HG02870 (cell line): ENCODE measurements around the gene TNFAIP2.

Experiments used
- ATAC-seq: cut with Tn5 transposase; IDR thresholded peaks from one replicate; pipeline ENCODE4 v1.9.1; 2021; ENCODE audit warnings: mild to moderate bottlenecking, moderate library complexity; ENCODE audit not compliant: unreplicated experiment

The TNFAIP2 gene, protein sequence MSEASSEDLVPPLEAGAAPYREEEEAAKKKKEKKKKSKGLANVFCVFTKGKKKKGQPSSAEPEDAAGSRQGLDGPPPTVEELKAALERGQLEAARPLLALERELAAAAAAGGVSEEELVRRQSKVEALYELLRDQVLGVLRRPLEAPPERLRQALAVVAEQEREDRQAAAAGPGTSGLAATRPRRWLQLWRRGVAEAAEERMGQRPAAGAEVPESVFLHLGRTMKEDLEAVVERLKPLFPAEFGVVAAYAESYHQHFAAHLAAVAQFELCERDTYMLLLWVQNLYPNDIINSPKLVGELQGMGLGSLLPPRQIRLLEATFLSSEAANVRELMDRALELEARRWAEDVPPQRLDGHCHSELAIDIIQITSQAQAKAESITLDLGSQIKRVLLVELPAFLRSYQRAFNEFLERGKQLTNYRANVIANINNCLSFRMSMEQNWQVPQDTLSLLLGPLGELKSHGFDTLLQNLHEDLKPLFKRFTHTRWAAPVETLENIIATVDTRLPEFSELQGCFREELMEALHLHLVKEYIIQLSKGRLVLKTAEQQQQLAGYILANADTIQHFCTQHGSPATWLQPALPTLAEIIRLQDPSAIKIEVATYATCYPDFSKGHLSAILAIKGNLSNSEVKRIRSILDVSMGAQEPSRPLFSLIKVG

DNA sequence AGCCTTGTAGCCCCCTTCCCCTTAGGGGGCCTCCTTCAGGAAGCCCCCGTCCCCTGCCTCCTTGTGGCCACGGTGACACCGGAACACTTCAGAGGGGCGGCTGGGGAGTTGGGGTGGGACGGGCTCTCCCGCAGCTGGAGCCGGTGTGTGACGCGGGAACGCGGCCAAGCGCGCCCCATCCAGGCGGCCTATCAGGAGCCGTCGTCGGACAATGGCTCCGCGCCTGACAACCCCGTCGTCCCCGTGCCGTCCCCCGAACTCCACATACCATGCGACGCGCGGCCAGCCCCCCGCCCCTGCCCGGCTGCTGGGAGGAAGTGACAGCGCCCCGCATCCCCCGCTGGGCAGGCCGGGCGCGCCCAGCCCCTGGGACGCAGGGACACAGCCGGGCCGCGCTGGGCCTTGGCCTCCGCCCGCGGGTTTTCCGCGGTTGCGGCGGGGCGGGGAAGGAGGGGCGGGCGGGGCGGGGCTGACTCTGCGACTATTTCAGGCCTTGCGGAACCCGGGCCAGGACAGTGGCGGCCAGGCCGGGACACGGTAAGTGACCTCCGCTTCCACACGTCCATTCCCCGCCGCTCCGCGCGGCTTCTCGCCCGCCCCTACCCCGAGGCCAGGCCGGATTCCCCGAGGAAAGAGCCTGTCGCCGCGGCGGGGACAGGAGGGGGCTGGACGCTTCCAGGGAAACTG is at the start of gene TNFAIP2:
Gene TNFAIP2 (plus strand): TSS at position 515 of the 687 bp plus-strand sequence. CDS start 2,997 bp downstream, outside the sequence.
- ATAC-seq, result no peak

DNA sequence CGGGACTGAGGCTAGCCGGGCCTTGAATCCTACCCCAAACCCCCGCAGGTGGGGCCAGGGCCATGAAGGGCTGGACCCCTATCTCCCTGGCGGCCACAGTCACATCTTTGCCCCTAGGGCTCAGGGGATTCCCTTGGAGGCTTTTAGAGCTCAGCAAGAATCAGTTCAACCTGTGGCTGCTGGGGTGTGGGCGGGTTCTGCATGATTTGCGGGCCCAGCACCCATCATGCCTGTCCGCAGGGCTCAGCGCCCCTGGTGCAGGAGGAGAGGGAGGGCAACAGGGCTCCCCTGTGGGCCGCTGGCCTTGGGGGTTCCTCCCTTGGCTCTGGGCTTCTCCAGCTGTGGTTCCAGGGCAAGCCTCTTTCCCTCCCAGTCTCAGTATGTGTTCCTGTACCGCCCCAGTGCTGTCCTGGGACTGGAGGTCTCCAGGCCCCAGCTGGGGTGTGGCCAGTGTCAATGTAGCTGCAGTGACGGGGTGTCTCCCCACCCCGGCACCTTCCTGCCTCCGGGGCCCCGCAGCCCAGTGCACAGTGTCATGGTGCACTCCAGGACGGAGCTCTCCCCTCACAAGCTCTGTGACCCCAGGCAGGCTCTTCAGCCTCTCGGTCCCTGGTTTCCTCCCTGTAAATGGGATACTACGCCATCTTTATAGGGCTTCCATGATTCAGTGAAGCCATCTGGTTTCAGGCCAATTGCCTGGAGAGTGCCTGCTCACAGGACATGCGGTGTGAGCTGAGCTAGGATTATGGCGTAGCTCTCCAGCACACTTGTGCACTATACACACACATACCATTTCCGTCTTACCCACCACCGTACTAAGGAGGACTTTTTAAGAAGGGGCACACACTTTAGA is 49.2 kb upstream of the TNFAIP2 start:
- ATAC-seq, result no peak

DNA sequence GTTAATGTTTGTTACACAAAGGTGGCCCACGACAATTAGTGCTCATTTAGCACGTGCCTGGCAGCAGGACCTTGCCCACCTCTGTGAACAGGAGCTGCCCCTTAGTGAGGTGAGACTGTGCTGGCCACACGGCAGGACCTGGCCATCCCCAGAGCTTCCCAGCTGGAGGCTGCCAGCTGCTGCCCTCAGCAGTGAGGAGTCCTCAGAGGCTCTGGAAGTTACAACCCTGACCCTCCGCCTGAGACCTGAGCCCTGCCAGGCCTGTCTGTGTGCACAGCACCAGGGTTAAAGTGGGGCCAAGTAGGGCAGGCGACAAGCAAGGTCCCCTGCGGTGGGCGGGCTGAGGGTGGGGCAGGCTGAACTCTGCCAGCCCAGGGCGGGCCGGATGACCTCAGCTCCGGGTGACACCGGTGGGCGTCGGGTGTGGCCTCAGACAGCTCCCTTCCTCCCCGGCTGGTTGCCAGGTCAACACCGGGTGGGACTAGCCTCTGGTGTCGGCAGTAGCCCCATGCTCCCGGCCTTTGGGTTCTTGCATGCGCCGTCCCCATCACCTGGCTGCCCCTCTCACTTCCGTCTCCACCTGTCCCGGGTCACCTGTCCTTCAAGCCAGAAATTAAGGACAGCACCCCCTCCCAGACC is 48.4 kb upstream of the TNFAIP2 start:
- no peak for ATAC-seq

DNA sequence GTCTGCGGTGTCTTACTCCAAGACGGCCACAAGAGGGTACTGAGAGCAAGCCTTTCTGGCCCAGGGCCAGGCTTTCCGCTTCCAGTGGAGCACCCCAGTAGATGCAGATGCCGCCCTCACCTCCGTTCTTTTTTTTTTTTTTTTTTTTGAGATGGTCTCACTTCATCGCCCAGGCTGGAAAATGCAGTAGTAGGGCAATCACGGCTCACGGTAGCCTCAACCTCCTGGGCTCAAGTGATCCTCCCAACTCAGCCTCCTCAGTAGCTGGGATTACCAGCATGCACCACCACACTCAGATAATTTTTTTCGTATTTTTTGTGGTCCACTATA is 44.9 kb upstream of the TNFAIP2 start:
- ATAC-seq, result no peak

DNA sequence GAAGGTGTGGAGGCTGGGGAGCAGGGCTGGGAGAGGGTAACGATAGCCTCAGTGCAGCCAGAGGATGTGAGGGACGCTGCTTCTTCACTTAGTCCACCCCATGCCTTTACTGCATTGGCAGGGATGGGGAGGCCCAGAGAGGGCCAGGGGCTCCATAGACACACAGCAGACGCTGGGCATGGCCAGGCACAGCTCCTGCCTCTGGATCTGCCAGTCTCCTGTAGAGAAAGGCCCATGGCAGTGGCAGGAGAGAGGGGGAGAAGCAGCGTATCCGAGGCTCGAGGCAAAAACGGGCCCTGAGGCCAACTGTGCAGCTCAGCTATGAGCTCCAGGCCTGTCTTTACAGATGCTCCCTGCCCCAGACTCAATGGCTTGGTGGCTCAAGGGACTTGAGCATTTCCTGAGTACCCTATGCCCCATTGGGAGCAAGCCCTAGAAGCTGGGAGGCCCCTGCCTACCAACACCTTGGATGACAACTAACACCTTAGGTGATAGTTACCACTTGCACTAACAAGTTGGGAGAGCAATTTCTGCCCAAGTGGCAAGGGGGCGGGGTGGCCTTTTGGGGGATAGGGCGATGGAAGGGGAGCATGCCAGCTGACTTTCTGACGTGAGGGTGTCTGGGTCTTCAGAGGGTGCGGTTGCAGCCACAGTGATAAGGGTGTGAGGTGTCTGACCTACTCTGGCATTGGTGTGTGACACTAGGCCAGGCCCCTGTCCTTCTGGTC is 44.2 kb upstream of the TNFAIP2 start:
- ATAC-seq, result no peak

DNA sequence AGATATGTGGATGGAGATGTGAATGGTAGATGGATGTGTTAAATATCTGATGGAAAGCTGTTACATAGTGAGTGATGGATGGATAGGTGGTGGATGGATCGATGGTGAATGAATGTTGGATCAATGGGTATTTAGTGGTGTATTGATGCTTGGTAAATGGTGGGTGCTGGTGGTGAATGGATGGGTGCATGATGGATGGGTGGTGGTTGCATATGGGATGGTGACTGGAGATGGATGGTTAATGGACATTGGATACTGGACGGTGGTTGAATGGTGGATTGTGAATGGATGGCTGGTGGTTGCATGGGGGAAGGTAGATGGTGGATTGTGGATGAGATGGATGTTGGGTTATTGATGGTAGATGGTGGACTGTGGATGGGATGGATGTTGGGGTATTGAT is 41.3 kb upstream of the TNFAIP2 start:
- ATAC-seq, result no peak

DNA sequence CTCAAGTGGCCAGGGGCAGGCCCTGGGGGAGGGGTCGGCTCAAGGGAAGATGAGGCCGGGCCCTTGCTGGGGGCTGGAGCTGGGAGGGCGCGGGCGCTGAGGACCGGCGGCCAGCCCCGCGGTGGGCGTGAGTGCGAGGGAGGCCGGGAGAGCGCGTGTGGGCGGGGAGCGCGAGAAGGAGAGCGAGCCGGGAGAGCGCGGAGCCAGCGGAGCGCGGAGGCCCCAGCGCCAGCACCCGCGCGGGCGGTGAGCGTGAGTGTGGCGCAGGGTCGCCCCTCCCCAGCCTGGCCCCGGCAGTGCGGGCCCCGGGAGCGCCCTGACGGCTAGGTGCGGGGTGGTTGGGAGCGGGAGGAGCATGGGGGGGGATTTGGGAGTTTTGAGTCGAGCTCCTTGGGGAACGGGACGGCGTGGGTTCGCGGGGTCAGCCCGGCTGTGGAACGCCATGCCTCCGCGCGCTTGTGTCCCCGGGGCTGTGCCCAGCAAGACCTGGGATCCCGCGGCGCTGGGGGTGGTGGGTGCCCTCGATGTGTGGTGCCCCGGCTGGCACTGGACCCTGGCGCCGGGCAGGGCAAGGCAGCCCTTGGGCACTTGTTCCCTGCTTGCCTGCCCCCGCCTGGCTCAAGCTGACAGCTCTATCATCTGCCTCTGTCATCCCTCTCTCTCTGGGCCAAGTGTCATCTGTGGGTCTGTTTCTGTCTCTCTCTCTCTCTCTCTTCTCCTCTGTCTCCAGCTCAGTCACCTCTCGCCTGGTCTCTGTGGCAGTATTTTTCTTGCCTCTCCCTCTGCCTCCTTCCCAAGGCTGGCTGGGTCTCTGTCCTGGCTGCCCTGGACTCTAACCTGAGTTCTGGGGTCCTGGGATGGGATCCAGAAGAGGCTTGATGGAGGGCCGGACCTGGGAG is 39.0 kb upstream of the TNFAIP2 start, which contains the start of gene LBHD2:
Gene LBHD2 (plus strand): TSS at position 190 of the 899 bp plus-strand sequence. CDS start 1,803 bp downstream, outside the sequence.
- no peak for ATAC-seq

DNA sequence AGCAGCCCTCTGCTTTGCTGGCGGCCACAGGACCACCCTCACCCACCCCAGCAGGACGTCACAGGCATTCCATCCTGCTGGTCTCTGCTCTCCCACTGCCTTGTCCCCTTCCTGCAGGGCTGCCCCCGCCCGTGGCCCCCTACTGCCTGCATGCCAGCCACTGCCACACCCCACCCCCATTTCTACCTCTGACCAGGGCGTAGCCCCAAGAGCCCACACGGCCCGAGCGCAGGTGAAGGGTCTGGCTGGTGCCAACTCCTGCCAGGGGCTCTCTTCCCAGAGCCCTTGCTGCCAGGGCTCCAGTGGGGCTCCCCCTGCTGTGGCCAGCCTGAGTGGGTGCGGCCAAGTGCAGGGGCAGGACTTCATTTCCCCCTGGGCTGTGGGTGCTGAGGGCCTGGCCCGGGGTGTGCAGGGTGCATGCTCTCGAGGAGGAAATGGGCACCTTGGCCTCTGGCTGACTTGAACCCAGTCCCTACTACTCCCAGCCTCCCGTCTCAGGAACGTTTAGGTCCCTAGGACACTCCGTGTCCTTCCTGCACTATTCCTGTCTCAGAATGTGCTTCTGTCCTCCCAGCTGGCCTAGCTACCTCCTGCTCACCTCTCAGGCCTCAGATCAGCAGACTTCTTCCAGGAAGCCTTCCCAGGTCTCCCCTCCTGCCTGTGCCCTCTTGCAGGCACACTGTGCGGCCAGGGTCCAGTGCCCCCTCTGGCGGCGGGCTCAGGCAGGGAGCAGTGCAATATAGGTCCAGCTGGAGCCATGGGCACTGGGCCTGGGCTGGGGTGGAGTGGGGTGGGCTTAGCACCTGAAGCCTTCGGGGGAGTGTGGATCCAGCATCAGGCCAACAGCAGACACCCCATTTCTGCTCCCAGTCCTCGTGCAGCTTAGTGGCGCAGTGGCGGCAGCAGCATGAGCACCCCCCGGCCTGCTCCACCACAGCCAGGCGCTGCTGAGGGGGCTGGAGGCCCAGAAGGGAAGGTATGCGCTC is 37.9 kb upstream of the TNFAIP2 start:
- no peak for ATAC-seq

DNA sequence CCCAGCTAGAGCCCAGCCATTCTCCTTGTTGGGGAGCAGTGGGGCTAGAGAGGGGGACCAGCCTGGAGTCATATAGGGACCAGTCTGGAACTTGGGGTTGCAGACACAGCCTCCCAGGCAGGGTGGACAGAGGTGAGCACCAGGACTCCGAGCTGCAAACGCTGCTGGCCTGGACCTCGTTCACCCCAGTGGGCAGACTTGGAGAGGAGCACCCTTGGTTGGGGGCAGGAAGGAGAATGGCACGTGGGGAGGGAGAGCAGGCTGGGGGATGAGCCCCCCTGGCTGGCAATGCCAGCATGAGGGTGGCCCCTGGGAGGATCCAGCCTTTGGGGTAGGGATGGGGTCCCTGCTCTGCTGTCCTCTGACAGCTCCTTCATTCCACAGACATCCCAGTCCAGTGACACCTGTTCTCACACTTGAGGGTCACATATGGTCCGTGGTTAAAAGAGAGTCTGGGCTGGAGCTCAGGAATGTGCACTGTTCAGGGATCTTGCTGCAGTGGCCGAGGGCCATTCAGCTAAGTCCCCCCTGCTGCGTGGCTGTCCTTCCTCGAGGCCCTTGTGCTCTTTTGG is 36.4 kb upstream of the TNFAIP2 start:
- ATAC-seq, result no peak

DNA sequence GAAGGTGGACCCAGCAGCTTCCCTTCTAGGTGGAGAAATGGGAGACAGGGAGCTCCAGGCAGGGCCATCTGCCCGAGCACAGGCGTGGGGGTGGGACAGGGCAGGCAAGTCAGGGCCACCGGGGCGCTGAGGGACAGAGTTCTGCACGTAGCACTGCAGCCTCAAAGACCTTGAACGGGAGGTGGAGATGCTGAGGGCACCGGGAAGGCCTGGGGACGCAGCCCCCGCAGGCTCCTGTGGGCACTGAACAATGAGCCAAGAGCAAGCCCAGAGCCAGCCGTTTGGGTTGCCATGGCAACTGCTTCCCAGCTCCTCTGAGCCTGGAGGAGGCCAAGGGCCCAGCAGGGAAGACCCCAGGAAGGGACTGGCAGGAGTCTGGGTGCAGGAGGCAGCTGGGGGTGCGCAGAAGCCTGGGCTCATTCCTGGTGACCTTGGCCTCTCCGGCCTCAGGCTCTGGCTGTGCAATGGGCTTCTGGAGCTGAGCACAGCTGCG is 35.9 kb upstream of the TNFAIP2 start:
- no peak for ATAC-seq

DNA sequence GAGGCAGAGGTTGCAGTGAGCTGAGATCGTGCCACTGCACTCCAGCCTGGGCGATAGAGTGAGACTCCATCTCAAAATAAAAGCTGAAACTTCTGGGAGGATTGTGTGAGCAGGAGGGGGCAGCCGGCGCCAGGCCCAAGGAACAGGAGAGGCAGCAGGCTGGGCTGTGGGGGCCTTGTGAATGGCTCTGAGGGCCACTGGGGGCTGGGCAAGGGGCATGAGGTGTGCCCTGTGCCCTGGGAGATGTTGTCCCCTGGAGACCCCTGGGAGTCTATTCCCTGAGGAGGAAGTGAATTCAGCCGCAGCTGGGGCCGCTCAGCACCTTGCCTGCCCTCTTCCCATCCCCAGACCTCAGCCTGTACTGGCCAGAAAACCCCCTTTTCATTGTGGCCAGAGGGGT is 34.3 kb upstream of the TNFAIP2 start:
- ATAC-seq, result no peak

DNA sequence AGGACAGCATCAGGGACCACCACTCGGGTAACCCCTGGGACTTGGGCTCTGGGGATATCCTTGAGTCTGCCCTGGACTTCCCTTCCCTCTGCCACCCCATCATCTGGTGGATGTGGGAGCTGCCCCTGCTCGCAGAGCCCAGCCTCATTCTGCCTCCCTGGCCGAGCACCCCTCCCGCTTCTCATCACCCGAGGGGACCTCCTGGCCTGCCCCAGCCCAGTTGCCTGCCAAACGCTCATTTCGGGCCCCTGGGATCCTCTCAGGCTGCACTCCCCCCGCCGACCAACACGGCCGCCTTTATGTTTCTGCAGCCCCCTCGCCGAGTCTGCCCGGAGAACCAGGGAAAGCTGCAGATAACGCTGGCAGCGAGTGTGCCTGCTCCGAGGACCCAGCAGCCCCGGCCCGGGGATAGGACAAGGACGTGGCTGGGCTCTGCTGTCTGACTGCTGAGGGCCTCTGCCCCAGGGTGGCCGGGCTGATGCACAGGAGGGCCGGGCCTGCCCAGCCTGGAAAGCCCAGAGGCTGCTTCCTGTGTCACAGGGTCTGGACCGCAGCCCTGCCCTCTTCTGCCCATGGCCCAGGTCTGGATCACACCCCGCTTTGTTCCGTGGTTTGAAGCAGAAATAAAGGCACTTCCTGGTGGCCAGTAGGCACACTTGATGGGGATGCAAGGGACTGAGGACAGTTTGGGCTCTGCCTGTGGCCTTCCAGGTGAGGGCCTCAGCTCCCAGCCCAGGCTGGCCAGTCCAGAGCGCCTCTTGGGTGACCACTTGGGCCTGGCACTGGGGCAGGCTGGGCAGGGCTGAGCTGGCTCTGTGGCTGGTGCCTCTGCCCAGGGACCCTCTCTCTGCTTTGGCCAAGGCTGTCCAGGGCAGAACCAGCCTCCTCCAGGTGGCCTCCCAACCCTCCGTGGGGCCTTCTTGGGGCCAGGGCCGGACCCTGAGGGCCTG is 33.6 kb upstream of the TNFAIP2 start:
- no peak for ATAC-seq

DNA sequence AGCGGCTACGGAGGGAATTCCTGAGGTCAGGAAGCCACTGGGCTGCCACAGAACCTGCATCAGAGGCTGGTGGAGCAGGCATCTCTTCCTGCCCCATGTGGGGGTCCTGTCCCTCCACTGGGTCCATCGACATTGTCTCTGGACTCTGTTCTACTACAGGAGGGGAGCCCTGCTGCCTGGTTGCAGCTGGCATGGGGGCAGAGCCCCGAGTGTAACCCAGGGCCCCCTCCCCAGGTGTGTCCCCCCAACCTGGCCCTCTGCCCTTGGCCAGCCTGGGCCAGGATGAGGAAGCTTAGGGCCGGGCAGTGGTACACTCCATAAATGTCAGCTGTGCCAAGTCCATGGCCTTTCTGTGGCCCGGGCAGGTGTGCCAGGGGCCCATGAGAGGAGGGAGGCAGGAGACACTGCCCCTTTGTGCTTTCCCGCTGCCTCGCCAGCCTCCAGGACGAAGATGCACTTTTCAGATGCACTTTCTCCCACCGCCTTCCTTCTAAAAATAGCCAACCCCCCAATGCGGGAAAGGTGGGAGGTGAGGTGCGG is 32.7 kb upstream of the TNFAIP2 start:
- ATAC-seq, result no peak

DNA sequence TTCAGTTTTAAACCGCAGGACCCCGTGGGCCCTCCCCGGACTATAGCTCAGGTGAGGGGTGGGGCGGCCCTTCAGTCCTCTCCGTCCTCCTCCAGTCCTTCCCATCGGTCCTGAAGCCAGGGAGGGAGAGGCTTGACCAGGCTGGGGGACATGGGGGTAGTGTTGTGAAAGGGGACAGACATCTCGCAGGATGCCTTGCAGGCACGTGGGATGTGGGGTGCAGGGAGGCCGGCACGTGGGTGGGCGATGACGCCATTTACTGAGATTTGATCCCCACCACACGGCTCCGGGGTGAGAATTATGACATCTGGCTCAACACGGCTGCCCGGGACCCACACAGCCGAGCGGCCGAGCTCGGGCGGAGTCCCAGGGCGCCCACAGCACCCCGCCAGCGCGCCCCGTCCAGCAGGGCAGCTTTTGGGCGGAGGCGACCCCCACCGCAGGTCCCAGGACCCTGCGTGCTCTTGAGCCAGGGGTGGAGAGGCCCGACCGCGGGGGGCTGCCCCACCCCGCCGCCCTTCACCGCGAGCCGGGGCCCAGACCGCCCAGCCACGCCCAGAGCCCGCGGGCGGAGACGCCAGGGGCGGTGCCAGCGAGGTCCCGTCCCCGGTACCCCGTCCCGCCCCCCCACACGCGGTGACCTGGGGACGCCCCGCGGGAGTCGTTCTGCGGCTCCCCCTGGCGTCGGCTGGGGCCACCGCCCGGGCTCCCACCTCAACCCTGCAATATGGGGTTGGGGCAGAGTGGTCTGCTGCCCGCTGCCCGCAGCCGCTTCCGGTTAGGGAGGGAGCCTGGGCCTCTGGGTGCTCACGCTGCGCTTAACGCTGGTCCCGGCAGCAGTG is 32.0 kb upstream of the TNFAIP2 start:
- ATAC-seq, result no peak

DNA sequence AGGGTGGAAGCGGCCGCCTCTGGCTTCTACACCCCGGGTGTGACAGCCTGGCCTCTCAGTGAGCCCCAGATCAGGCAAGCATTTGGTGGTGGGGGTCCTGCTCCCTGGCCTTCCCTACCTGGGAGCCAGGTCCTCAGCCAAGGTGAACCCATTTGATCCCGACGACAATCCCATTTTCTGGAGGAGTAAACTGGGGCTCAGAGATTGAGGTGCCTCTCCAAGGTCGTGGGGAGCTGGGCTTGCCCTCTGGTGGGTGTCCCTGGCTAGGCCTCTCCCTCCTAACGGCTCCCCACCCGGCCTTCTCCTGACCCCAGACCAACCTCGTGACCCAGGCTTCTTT is 31.4 kb upstream of the TNFAIP2 start:
- no peak for ATAC-seq
